Gastrocnemius medialis (tissue), 4 donors: Measurements from ENCODE around the gene ZNF638.

Experiments used
- CTCF ChIP-seq, 5 experiments: fragments of 450-650 bp in 3 of 5; fragments of 200-600 bp in 2 of 5; sonication (generic) in 2 of 5; IDR thresholded peaks in 4 of 5; conservative IDR thresholded peaks in 1 of 5; 1 replicate in 4 of 5; 2 replicates in 1 of 5; pipeline ENCODE4 v1.5.1; 2016 to 2019; ENCODE audit warnings: antibody characterized with exemption in 5 of 5, mild to moderate bottlenecking in 3 of 5, moderate library complexity in 3 of 5
- POLR2A ChIP-seq, 2 donors: fragments of 450-650 bp; IDR thresholded peaks; one replicate each; pipeline ENCODE4 v1.6.1; 2017; ENCODE audit warnings: antibody characterized with exemption in 2 of 2, mild to moderate bottlenecking in 2 of 2, moderate library complexity in 2 of 2

- TF ChIP-seq CTCF (IDR thresholded peaks at IDR 0.05 in 4 of 5, conservative IDR thresholded peaks at IDR 0.05 in 1 of 5): no peak
- TF ChIP-seq POLR2A (IDR thresholded peaks at IDR 0.05): no peak
These were observed 151.7 kb downstream of the ZNF638 start for GRCh38 chr2:71483246-71483645.
